Measurements from ENCODE around the gene RAD51B. TPM values are rescaled to one million over a fixed set of nuclear protein-coding genes. Genes with fewer than 3 reads are reported as not detected.

The RAD51B gene
- total and polyA plus RNA-seq, 2 of the 13 experiments (the other 11 are each of a cell fraction or from before 2014, with no cell fraction given) = 7.0 to 9.5 TPM

GRCh38 chr14:68598621-68599447, 779.3 kb downstream of the RAD51B start (continued):
- TF ChIP-seq GMEB1 (CRISPR knock-in tag; IDR thresholded peaks at IDR 0.05; ENCODE audit: borderline replicate concordance) (0 out of 2 replicates have a peak, but pooled peaks have one; percentile 21), ZNF331 (CRISPR knock-in tag; IDR thresholded peaks at IDR 0.05) (peak; percentile 40; the same call in 1 of the 2 replicates), ZSCAN29 (CRISPR knock-in tag; conservative IDR thresholded peaks at IDR 0.05) (0 out of 2 replicates have a peak, but pooled peaks have one; percentile 80), ZNF510 (CRISPR knock-in tag; IDR thresholded peaks at IDR 0.05; ENCODE audit: low read depth) (peak; percentile 74; the same call in 1 of the 2 replicates), ASH2L (IDR thresholded peaks at IDR 0.05; ENCODE audit: insufficient read length, low read depth, low read length) (peak; percentile 39), ZNF556 (CRISPR knock-in tag; IDR thresholded peaks at IDR 0.05; ENCODE audit: borderline replicate concordance) (peak; percentile 74; the same call in 1 of the 2 replicates), POGK (CRISPR knock-in tag; conservative IDR thresholded peaks at IDR 0.05) (0 out of 2 replicates have a peak, but pooled peaks have one; percentile 33), REPIN1 (CRISPR knock-in tag; IDR thresholded peaks at IDR 0.05; ENCODE audit: borderline replicate concordance, low read depth) (0 out of 2 replicates have a peak, but pooled peaks have one; percentile 47), NFYC (CRISPR knock-in tag; IDR thresholded peaks at IDR 0.05) (no peak), ZNF292 (CRISPR knock-in tag; IDR thresholded peaks at IDR 0.05; ENCODE audit: borderline replicate concordance, low read depth) (peak; percentile 91; the same call in 1 of the 2 replicates), ZFY (CRISPR knock-in tag; IDR thresholded peaks at IDR 0.05) (peak; percentile 56), GABPB1 (CRISPR knock-in tag; IDR thresholded peaks at IDR 0.05) (peak; percentile 37; the same call in 1 of the 2 replicates), FOXA3 (CRISPR knock-in tag; IDR thresholded peaks at IDR 0.05) (peak; percentile 60; the same call in 1 of the 2 replicates), POLR2A (IDR thresholded peaks at IDR 0.05; ENCODE audit: insufficient read depth in 1 of 2, low read depth in 2 of 2, low read length in 2 of 2) (peak in 1 of 2 experiments; percentile 42; a peak in 2 of 4 replicates), TCF7L2 (IDR thresholded peaks at IDR 0.05; ENCODE audit: low read depth, low read length) (no peak), KLF12 (CRISPR knock-in tag; IDR thresholded peaks at IDR 0.05; ENCODE audit: borderline replicate concordance) (0 out of 2 replicates have a peak, but pooled peaks have one; percentile 45), ZNF788 (CRISPR knock-in tag; IDR thresholded peaks at IDR 0.05; ENCODE audit: borderline replicate concordance) (peak; percentile 43; the same call in 1 of the 2 replicates), DNMT3B (CRISPR knock-in tag; conservative IDR thresholded peaks at IDR 0.05) (0 out of 2 replicates have a peak, but pooled peaks have one; percentile 59), RBFOX2 (IDR thresholded peaks at IDR 0.05; ENCODE audit: low read depth, low read length) (0 out of 2 replicates have a peak, but pooled peaks have one; percentile 15), PRPF4 (IDR thresholded peaks at IDR 0.05; ENCODE audit: low read depth, low read length, poor library complexity, severe bottlenecking) (no peak), ZSCAN12 (CRISPR knock-in tag; IDR thresholded peaks at IDR 0.05) (no peak), ERF (CRISPR knock-in tag; IDR thresholded peaks at IDR 0.05) (peak; percentile 42; the same call in 1 of the 2 replicates), TFDP1 (CRISPR knock-in tag; IDR thresholded peaks at IDR 0.05; ENCODE audit: borderline replicate concordance) (0 out of 2 replicates have a peak, but pooled peaks have one; percentile 13), ZNF101 (CRISPR knock-in tag; IDR thresholded peaks at IDR 0.05; ENCODE audit: borderline replicate concordance, low read depth) (no peak)

All from HepG2 (cell line).